NCI-H748 (cell line): ENCODE data around the gene SLC24A3.

Source experiments
- DNase-seq: peaks from one replicate; lab custom pipeline; 2025; ENCODE audit not compliant: unreplicated experiment; lab: John Stamatoyannopoulos, UW

SLC24A3 gene

DNA sequence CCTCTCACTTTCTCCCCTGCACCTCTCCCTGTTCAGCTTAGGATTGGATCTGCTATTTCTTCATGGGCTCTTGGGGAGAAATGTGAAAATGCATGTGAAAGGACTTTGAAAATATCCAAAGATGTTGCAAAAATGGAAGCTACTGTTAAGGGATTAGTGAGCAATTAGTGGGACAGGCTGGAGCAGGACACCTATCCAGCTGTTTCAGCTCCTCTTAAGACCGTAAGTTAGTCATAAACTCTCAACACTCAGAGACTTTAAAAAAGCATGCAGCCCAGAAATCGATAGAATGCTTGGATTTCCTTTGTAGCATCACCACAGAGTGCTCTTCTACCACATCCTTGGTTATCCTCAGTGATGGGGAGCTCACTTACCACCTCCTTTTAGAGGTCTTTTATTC is 88.7 kb downstream of the SLC24A3 start:
- no peak for DNase-seq

DNA sequence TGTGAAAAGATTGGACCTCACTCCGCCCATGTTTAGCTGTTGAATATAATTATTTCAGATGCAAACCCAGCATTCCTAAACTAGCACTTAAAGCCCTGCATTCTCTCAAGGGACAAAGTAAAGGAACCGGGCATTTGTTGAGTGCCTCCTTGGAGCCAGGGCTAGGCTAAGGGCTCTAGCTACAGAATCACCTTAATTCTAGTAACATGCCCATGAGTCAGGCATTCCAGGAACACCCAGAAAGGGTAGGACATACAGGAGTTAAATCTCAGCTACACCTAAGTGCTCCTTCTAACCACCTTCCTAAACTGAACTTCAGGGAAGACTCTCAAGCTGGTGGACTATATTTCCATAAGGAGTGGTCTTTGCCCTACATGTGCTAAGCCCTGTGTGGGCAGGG is 89.4 kb downstream of the SLC24A3 start:
- no peak for DNase-seq

DNA sequence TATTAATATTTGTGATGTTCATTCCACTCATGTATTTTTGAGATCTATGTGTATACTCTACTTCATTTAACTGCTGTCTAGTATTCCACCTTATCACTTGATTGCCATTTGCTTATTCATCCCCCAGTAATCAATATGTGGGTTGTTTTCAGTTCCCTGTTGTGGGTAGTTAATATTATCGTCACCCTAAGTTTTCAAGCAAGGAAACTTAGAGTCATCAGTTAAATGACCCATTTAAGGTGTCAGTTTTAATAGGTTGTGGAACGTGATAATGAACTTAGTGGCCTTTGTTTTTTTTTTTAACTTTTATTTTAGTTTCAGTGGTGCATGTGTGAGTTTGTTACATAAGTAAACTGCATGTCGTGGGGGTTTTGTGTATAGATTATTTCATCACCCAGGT is 90.3 kb downstream of the SLC24A3 start:
- no peak for DNase-seq

DNA sequence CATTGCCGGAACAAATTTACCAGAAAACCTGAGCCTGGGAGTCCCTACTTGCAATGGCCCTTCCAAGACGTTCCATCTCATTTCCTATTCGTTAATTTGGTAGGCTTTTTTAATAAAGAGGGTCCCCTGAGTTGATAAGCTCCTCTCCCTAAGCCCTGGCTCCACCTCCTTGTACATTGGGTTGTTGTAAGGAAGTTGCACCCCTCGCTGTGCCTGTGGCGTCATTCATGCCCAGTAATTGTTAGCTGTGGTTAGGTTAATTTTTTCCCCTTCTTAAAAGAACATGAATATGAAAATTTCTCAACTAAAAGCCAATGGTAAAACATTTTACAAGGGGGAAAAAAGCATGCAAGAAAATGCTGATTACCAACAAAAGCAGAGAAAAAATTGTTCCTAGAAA is 91.9 kb downstream of the SLC24A3 start:
- DNase-seq, result no peak

DNA sequence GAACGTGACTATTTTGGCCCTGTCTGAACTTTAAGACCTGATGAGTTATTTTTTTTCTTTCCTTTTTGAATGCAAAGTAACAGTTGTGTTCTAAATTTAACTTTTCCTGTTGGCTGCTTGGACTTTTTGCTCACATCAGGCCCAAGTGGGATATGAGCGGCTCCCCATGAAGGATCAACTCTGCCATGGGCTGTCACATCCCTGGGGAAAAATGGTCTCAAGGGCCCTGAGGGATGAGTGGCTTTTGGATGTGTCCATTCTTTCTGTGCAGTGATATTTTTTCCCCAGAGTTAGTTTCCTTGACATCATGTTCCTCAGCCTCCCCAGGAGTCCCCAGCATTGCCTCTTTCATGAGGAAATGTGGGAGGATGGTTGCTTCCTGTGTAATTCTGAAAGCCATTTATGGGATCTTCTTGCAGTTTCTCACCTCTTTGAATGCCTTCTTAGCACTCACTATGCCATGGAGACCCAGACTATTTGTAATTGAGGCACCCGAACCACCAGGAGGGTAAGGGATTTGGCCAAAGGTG is 92.5 kb downstream of the SLC24A3 start:
- DNase-seq, result no peak

DNA sequence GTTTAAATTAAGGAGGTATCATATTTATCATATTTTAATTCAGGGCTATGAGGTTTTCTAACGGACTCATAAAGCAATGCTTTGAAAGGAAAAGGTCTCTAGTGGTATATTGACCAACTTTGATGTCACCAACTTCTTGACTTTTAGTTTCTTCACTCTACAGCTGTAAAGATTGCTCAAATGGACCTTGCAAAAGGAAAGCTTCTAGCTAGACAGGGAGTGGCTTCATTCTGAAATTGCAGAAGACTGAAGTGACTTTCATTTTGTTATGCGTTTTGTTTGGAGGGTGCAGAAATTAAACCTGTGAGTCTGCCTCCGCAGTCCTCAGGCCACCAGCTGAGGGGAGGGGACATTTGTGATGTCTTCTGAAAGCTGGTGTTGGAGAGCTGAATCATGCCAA is 95.7 kb downstream of the SLC24A3 start:
- DNase-seq, result no peak

DNA sequence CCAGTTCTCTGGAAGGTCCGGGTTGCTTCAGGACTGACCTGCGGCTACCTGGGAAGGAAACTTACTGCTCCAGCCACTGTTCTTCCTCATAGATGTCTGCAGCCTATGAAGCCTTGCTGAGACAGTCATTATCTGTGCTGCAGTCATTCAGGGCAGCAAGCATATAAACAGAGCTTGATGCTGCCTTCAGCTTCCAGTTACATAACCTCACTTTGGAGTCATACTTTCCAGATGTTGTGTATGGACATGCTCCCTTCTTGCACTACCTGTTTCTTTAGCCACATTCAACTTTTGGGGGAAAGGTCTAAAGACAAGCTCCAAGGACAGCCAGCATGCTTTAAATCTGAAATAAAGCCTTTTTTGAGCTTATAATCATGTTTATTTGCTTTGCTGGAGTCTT is 98.1 kb downstream of the SLC24A3 start:
- DNase-seq, result no peak

DNA sequence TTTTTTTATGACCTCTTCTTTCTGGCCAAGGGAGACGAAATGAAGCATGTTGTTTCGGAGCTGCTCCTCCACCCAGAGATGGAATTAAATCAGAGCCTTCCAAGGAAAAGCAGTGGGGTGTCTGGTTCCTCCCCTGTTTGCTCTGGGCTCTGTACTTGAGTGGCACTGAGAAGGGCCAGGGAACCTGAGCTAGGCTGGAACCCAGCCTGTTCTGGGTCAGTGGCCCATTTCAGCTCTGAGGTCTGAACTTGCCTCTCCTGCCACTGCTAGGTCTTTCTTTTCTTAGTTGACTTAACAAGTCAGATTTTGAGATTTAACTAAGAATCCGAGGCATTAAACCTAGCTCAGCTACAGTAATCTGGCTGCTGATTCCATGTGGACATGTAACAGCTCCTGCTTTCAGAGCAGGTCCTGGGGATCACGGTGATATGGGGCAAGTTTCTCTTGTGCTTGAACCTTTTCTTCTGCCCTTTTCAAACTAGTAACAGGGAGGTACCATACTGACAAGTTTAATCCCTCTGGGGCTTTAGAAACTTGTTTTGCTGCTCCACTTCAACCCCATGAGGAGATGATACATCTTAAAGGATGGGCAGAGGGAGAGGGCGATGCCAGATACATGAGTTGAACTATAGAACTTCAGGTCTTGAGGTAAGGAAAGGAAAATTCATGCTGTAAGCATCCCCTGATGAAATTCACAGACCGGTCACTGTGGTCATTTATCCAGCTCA is 101.1 kb downstream of the SLC24A3 start:
- no peak for DNase-seq

DNA sequence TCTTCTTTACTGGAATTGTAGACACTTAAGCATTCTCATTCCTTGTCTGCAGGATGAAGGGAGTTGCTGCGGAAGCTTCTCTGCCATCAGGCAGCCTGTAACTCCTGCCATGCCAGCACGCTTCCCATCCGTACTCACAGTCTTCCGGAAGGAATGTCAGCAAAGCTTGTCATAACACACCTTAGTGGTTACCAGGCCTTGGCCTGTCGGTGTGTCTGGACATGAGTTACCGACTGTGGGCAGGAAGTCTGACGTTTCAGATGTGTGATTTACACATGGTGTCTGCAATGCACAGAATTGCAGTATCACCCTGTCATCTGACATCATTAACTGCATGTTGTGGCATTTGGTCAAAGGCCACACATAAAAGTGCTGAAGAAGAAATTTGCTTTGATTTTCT is 102.2 kb downstream of the SLC24A3 start:
- no peak for DNase-seq

DNA sequence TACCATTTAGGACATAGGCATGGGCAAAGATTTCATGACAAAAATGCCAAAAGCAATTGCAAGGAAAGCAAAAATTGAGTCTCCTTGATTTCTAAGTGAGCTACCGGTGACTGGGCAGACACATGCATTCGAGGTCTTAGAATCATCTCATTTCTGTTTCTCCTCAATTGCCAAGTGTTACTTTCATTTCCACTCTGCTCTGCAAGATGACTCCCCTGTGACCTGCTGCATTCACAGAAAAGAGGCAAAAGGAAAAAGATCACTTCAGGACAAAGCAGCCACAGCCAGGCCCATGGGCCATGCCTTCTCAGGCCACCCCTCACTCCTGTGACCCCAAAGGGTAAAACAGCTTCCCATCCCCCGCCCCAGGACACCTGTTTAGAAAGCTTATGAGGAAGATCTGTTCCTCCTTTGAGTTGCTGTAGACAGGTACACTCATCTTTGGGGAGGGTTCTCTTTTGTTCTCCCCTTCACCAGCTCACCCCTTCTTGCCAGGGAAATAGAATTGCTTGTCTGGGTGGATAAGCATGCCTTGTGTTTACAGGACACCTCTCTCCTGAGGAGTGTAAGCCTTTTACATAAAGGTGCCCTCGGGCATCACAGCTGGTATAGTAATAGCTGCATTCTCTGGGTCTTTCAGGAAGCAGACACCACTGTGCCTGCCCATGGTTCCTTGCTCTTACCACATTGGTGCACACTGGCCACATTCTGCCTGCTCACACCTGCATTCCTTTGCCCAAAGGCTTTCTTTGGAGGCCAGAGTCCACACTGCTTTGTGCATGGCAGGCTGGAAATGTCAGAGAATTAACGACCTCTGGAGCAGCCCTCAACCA is 105.0 kb downstream of the SLC24A3 start:
- no peak for DNase-seq

DNA sequence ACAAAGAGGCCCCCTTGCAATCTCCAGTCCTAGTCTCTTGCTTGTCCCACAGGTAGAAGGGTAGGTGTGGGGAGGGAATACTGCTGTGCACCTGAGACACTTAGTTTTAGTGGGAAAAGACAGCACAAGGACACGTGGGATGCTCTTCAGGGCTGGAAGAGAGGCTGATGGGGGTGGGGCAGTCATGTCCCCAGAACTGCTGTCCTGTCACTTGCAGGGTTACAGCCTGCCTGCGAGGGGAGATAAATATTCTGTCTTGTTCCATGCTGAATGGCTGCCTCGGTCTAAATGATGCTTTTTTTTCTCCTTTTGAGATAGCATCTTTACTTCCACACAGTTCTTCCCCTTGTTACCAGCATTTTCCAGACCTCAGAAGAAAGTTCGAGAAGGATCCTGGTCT is 106.2 kb downstream of the SLC24A3 start:
- DNase-seq, result no peak

DNA sequence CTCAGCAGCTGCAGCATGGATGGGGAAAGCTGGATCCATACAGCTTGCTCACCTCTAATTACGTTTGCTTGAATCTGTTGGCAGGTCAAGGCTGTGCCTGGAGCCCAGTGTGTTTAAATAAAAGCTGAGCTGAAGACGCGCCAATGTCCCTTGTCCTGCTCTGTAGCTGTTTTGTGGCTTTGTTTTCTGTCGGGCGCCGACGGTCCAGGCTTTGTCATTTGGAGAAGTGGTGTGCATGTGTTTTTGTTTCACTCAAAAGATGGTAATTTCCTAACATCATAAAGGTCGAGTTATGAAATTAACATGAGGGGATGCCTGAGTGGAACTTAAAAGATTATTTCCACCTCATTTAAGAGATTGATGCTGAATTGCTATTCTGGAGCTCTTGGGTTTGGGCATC is 107.6 kb downstream of the SLC24A3 start:
- no peak for DNase-seq

DNA sequence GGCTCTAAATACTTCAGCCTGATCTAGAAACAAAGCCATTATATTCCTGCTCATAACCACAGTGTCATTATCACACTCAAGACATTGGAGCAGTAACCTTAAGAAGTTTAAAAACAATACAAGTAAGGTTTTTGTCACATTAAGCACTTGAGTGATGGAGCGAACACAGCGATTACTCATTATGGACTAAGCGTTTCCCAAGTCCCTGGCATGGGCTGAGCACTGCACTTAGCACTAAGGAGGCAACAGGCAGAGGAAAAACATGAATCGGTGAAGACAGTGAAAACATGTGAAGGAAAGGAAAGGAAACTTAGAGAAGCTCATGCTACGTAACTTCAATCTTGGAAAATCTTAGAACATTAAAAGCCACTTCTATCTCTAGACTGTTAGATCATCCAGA is 108.7 kb downstream of the SLC24A3 start:
- DNase-seq, result no peak

DNA sequence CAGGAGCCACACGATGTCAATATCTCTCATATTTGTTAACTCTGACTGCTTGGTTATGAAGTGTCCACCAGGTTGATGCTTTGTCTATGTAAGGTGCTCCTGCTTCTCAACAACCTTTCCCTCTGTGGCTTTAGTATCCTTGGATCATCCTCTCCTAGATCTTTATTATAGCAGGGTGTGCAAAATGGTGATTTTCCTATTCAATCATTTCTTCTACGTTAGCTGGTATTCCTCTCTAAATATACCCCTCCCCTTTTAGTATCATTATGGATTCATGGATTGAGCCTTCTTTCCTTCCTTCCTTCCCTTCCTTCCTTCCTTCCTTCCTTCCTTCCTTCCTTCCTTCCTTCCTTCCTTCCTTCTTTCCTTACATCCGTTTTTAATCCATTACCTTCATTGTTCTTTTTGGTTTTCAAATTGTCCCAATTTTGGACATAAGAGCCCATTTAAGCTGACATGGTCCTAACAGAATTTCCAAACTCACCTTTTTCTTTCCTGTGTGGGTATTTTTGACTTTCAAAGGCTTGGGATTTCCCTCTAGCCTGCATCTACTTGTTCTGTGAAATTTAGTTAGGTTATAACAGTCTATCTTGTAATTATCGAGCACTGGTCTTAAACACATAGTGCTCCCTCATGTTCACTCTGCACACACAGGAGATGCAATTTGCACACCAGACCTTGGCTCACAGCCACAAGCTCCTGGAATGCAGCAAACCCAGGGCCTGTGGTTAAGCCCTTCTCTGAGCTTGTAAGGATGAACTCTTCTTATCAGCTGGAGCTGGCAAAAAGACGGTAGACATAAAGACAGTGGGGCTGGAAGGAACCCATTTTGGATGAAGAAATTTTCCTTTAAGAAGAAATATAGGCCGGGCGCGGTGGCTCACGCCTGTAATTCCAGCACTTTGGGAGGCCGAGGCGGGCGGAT is 109.9 kb downstream of the SLC24A3 start:
- DNase-seq, result no peak

DNA sequence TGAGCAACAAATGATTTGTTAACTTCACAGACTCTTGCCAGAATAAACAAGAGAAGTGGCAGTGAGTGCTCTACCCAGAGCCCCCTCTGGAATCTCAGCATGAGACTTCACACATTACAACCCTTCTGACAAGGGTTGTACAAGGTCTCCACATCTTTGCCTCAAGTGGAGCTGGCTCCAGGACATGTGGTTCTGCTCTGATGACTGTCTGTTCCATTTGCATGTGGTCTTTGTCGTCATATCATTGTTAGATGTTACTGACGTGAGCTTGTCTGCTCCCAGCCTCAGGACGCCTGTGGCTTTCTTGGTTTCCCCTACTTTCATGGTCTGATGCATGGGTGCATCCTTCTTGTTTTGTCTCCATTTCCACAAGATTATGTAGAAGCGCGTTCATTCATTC is 115.0 kb downstream of the SLC24A3 start:
- DNase-seq, result no peak

DNA sequence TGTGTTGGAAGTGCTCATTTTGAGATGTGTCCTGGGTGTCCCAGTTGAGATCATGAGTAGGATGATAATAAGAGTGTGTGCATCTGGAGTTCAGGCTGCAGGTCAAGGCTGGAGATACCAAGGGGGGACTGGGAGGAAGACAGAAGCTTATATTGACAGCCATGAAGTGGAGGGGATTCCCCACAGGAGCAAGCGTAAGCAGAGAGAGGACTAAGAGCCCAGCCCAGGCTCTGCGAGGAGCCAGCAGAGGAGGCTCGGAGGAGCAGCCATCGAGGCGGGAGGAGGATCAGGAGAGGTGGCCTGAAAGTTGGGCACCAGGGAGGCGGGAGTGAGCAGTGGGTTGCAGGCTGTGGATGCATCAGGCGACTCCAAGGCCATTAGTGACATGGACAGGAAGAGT is 116.2 kb downstream of the SLC24A3 start:
- DNase-seq, result no peak

DNA sequence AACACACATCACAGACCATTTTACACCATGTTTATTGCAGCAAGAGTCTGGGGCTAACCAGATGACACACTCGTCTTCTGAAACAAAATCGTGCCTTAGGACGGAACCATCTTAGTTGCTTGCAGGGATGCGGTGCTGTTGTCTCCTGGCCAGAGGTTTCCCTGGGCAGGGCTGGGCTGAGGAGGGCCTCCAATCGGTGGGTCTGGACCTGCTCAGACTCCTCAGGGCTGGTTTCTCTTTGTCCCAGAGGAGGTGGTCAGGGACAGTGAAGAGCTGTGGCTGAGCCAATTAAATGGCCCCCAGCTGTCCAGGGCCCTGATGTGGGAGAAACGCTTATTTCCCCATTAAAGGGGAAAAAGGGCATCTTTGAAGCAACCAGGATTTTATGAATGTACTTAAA is 117.6 kb downstream of the SLC24A3 start:
- DNase-seq, result no peak

DNA sequence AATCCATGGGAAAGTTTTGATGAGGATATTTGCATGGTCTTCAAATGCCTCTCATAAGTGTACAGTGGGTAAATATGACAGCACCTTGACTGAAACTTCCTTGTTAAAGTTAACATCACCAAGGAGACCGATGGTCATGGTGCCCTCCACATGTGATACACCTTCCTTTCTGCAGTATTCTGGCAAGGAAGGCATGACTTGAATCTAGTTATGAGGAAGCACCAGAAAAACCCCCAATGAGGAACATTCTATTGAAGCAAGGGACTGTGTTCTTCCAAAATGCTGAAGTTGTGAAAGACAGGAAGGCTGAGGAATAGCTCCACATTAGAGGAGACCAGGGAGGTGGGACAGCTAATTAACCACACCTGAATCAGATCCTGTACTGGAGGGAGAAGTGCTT is 118.3 kb downstream of the SLC24A3 start:
- no peak for DNase-seq

DNA sequence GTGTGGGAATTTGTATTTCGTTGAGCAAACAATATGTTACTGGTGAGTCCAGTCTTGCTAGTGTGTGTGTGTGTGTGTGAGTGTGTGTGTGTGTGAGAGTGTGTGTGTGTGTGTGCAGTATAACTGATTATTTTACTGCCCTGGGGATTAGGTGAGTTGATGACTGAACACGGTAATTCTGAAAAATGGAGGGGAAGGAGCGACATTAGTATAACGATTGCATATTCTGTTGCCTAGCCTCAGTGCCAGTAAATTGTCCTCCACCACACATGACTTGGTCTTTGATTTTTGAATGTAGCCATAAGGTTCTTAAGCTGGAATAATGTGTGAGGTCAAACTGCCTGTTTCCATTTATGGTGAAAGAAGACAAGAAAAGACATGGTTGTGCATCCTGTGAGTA is 121.1 kb downstream of the SLC24A3 start:
- no peak for DNase-seq

DNA sequence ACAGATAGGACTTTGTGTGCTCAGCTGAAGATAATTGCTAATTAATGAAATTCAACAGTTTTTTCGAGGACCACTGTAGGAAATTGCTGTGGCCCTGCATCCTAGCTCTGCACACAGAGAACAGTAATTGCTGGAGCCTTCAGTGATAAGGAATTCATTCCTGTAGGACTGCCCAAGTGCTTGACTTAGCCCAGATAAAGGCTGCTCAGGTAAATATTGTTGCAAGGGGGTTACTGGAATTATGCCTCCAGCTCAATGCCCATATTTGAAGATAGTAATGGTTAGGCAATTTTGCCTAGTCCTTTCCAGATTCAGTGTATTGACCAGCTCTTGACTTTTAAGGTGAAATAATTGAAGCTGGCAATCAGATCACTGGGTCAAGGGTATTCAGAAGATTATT is 122.9 kb downstream of the SLC24A3 start:
- DNase-seq, result no peak

DNA sequence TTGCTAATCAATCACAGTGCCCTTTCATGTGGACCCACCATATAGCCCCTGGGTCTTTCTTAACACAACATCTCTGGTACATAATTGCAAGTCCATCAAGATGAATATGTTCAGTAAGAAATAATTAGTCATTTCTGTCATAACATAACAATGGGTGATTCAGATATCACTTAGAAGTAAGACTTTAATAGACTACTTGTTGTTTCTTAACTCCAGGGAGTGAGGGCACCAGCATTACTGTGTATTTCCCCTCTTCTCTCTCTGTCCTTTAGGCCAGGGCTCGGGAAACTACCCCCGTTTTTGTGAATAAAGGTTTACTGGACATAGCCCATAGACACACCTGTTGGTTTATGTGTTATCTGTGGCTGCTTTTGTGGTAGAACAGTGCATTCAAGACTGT is 123.5 kb downstream of the SLC24A3 start:
- no peak for DNase-seq
